NT2/D1 (cell line): Measurements from ENCODE around the gene HS3ST5.

Experiments
- YY1 ChIP-seq: IDR thresholded peaks from 2 replicates; pipeline ENCODE4 v1.6.1; 2011; ENCODE audit not compliant: insufficient read length, insufficient read depth
- ZNF274 ChIP-seq: IDR thresholded peaks from 2 replicates; pipeline ENCODE4 v1.6.1; 2011; ENCODE audit warnings: mild to moderate bottlenecking, low read depth, low read length

DNA sequence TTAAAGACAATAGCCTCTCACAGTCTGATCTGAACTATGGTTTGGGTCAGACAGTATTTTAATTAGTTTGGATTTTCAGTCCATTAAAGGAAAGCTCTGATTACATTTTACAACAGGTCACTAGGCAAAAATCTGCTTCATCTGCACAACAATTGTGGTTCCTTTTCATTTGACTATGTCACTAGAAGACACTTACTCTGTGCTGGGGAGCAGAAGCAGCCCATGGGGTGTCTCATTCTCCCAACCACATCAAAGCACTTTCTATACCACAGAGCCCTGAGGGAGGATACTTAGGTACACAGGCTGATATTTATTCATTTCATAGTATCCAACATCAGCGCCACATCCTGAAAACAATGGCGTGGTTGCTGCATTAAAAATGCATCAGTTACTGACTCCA, 335.3 kb downstream of the HS3ST5 start:
- TF ChIP-seq ZNF274: no peak
- no peak for TF ChIP-seq YY1
